KMS-11 (cell line): Measurements from ENCODE around the gene TKT.

ENCODE experiments used
- H2AFZ ChIP-seq: fragments of 200-600 bp; sonication (generic); 2 replicates; pipeline ENCODE4 v1.6.1; 2016; ENCODE audit warnings: antibody characterized with exemption, mixed run types, low read depth
- H3K27ac ChIP-seq: fragments of 200-600 bp; sonication (generic); 2 replicates; pipeline ENCODE4 v1.6.1; 2016; ENCODE audit warnings: mild to moderate bottlenecking, mixed run types
- H3K27me3 ChIP-seq: fragments of 200-600 bp; sonication (generic); 2 replicates; pipeline ENCODE4 v1.6.1; 2017; ENCODE audit warnings: mild to moderate bottlenecking, low read depth, mixed run types, moderate library complexity; ENCODE audit not compliant: insufficient read depth
- H3K36me3 ChIP-seq: fragments of 200-600 bp; sonication (generic); 2 replicates; pipeline ENCODE4 v1.6.1; 2017; ENCODE audit warnings: mild to moderate bottlenecking, mixed run types; ENCODE audit not compliant: insufficient read depth
- H3K4me1 ChIP-seq: fragments of 200-600 bp; sonication (generic); 2 replicates; pipeline ENCODE4 v1.6.1; 2016; ENCODE audit warnings: mild to moderate bottlenecking, low read depth, mixed run types; ENCODE audit not compliant: poor library complexity, severe bottlenecking
- H3K4me2 ChIP-seq: fragments of 200-600 bp; sonication (generic); 2 replicates; pipeline ENCODE4 v1.7.0; 2016; ENCODE audit warnings: mild to moderate bottlenecking, mixed run types
- H3K4me3 ChIP-seq: fragments of 200-600 bp; sonication (generic); IDR thresholded peaks from 2 replicates; pipeline ENCODE4 v1.6.1; 2017; ENCODE audit warnings: low read depth, low read length, mixed read lengths; ENCODE audit not compliant: insufficient read depth
- H3K79me2 ChIP-seq: fragments of 200-600 bp; sonication (generic); 2 replicates; pipeline ENCODE4 v1.6.1; 2016; ENCODE audit warnings: low read depth, mixed run types; ENCODE audit not compliant: insufficient read depth
- H3K9ac ChIP-seq: fragments of 200-600 bp; sonication (generic); 2 replicates; pipeline ENCODE4 v1.6.1; 2016; ENCODE audit warnings: mild to moderate bottlenecking, mixed run types
- H4K20me1 ChIP-seq: fragments of 200-600 bp; sonication (generic); 2 replicates; pipeline ENCODE4 v1.6.1; 2016; ENCODE audit warnings: mild to moderate bottlenecking, mixed run types; ENCODE audit not compliant: insufficient read depth
- CTCF ChIP-seq: fragments of 200-600 bp; sonication (generic); conservative IDR thresholded peaks from 2 replicates; pipeline ENCODE4 v1.6.1; 2017; ENCODE audit warnings: low read depth, mild to moderate bottlenecking, antibody characterized with exemption, low read length, moderate library complexity, mixed read lengths

TKT gene

GRCh38 chr3:53252096-53252946, 3.5 kb downstream of the TKT start:
- Histone ChIP-seq H3K4me1 (peaks cover 50% of the 10 kb centered on the region), H3K27ac (no peak overlapping the region), H3K36me3 (no peaks in the 10 kb centered on the region)

GRCh38 chr3:53250881-53251605, 4.8 kb downstream of the TKT start:
- Histone ChIP-seq H4K20me1 (peaks cover 49% of the 10 kb centered on the region), H3K27ac (no peak overlapping the region), H2AFZ (no peak overlapping the region), H3K36me3 (no peaks in the 10 kb centered on the region), H3K79me2 (peaks cover 95% of the 10 kb centered on the region), H3K4me2 (no peak overlapping the region), H3K27me3 (no peaks in the 10 kb centered on the region), H3K4me3 (no peak overlapping the region), H3K9ac (no peak overlapping the region), H3K4me1 (peaks cover 40% of the 10 kb centered on the region)
- no peak for TF ChIP-seq CTCF

More at GRCh38 chr3:53252096-53252946, 3.5 kb downstream of the TKT start:
- Histone ChIP-seq H3K27me3 (no peaks in the 10 kb centered on the region), H3K4me3 (no peak overlapping the region), H3K79me2 (peaks cover 82% of the 10 kb centered on the region), H4K20me1 (peaks cover 49% of the 10 kb centered on the region), H3K9ac (no peak overlapping the region), H2AFZ (no peak overlapping the region), H3K4me2 (peak overlapping the region; percentile 21; the same call in 1 of the 2 replicates)
- TF ChIP-seq CTCF, result no peak

GRCh38 chr3:53250453-53250852, 5.4 kb downstream of the TKT start:
- H3K36me3 ChIP-seq, result no peaks in the 10 kb centered on the region
- no peak overlapping the region for H3K27ac ChIP-seq
- no peaks in the 10 kb centered on the region for H3K27me3 ChIP-seq
- peaks cover 49% of the 10 kb centered on the region for H4K20me1 ChIP-seq
- peaks cover 100% of the 10 kb centered on the region for H3K79me2 ChIP-seq
- no peak overlapping the region for H3K9ac ChIP-seq
- H3K4me1 ChIP-seq, result peaks cover 40% of the 10 kb centered on the region
- no peak for TF ChIP-seq CTCF
- H3K4me2 ChIP-seq, result no peak overlapping the region
- no peak overlapping the region for H3K4me3 ChIP-seq
- H2AFZ ChIP-seq, result no peak overlapping the region

GRCh38 chr3:53248161-53248560, 7.7 kb downstream of the TKT start:
- no peak for TF ChIP-seq CTCF
- no peak overlapping the region for H3K4me2 ChIP-seq
- no peak overlapping the region for H3K4me3 ChIP-seq
- H4K20me1 ChIP-seq, result peaks cover 47% of the 10 kb centered on the region
- H3K36me3 ChIP-seq, result no peaks in the 10 kb centered on the region
- H3K4me1 ChIP-seq, result peaks cover 30% of the 10 kb centered on the region
- H3K9ac ChIP-seq, result no peak overlapping the region
- no peak overlapping the region for H2AFZ ChIP-seq
- peaks cover 100% of the 10 kb centered on the region for H3K79me2 ChIP-seq
- H3K27ac ChIP-seq, result no peak overlapping the region
- H3K27me3 ChIP-seq, result no peaks in the 10 kb centered on the region
